Hepatocyte (in vitro differentiated cells): ENCODE measurements around the gene DOK6. TPM values are rescaled to one million over a fixed set of nuclear protein-coding genes. Genes with fewer than 3 reads are reported as not detected.

Source experiments
- DNase-seq: peaks from one replicate; pipeline ENCODE4 v3.0.0-alpha.2; 2016; ENCODE audit warnings: low spot score
- H2AFZ ChIP-seq: fragments of 200-600 bp; sonication (generic); 2 replicates; pipeline ENCODE4 v1.6.0; 2016; ENCODE audit warnings: antibody characterized with exemption, mild to moderate bottlenecking
- H3K27ac ChIP-seq: fragments of 200-600 bp; sonication (generic); 2 replicates; pipeline ENCODE4 v1.5.1; 2016; ENCODE audit warnings: mild to moderate bottlenecking
- H3K27me3 ChIP-seq: fragments of 200-600 bp; sonication (generic); 2 replicates; pipeline ENCODE4 v1.6.1; 2016
- H3K36me3 ChIP-seq: fragments of 200-600 bp; sonication (generic); replicated peaks from 2 replicates; pipeline ENCODE4 v1.5.1; 2016; ENCODE audit warnings: low read depth; ENCODE audit not compliant: insufficient read depth
- H3K4me1 ChIP-seq: fragments of 200-600 bp; sonication (generic); 2 replicates; pipeline ENCODE4 v1.5.1; 2016; ENCODE audit warnings: mild to moderate bottlenecking, moderate library complexity; ENCODE audit not compliant: insufficient read depth
- H3K4me2 ChIP-seq: fragments of 200-600 bp; sonication (generic); 2 replicates; pipeline ENCODE4 v1.6.0; 2016
- H3K4me3 ChIP-seq: fragments of 200-600 bp; sonication (generic); 2 replicates; pipeline ENCODE4 v1.5.1; 2016; ENCODE audit warnings: mild to moderate bottlenecking
- H3K79me2 ChIP-seq: fragments of 200-600 bp; sonication (generic); 2 replicates; pipeline ENCODE4 v1.6.0; 2017; ENCODE audit warnings: mild to moderate bottlenecking
- H3K9me2 ChIP-seq: fragments of 200-600 bp; sonication (generic); replicated peaks from 2 replicates; pipeline ENCODE4 v1.6.0; 2017; ENCODE audit warnings: mild to moderate bottlenecking; ENCODE audit not compliant: insufficient read depth
- H3K9me3 ChIP-seq: fragments of 200-600 bp; sonication (generic); 2 replicates; pipeline ENCODE4 v1.5.1; 2016; ENCODE audit warnings: low read depth, mild to moderate bottlenecking
- H4K20me1 ChIP-seq: fragments of 200-600 bp; sonication (generic); 2 replicates; pipeline ENCODE4 v1.6.0; 2016; ENCODE audit warnings: mild to moderate bottlenecking; ENCODE audit not compliant: insufficient read depth, poor library complexity, severe bottlenecking
- CTCF ChIP-seq: fragments of 200-600 bp; sonication (generic); IDR thresholded peaks from 2 replicates; pipeline ENCODE4 v1.5.1; 2016; ENCODE audit warnings: antibody characterized with exemption, mild to moderate bottlenecking; ENCODE audit not compliant: poor library complexity
- EZH2 ChIP-seq: fragments of 200-600 bp; sonication (generic); IDR thresholded peaks from 2 replicates; pipeline ENCODE4 v1.6.1; 2016; ENCODE audit warnings: antibody characterized with exemption, mild to moderate bottlenecking, borderline replicate concordance
- EZH2phosphoT487 ChIP-seq: fragments of 200-600 bp; sonication (generic); IDR thresholded peaks from one replicate; pipeline ENCODE4 v1.6.1; 2018; ENCODE audit warnings: antibody characterized with exemption, mild to moderate bottlenecking, low read depth, moderate library complexity; ENCODE audit not compliant: unreplicated experiment, severe bottlenecking
- WGBS: methylation state at CpG from one replicate; pipeline ENCODE4 v1.1.6; 2016; ENCODE audit warnings: low lambda C conversion rate; ENCODE audit errors: missing lambda C conversion rate; 5-methylcytosine and 5-hydroxymethylcytosine counted together
- polyA plus RNA-seq: library from polyadenylated mRNA; unstranded; fragments of >200 nt; fragmentation: Nextera tagmentation; extraction: Ambion mirVana; gene quantifications from 2 replicates; pipeline ENCODE4 v1.2.1, GENCODE V29; 2016
- total RNA-seq: library from RNA; depleted of rRNA; stranded (reverse); fragments of >200 nt; gene quantifications from 2 replicates; pipeline ENCODE4 v1.2.3, GENCODE V29; 2014

DOK6 gene
- total and polyA plus RNA-seq, 2 experiments from 2014 or later = 2.6 to 4.0 TPM

- H3K9me2 ChIP-seq = no peaks in the 10 kb centered on the region
- H3K36me3 ChIP-seq = no peaks in the 10 kb centered on the region
- H3K79me2 ChIP-seq = no peaks in the 10 kb centered on the region
- no peaks in the 10 kb centered on the region for H3K4me1 ChIP-seq
- no peaks in the 10 kb centered on the region for H3K27me3 ChIP-seq
- H2AFZ ChIP-seq = no peak overlapping the region
- WGBS = 84% methylated on average over 3 of the region's 3 CpGs
- no peak for DNase-seq
- no peak overlapping the region for H3K27ac ChIP-seq
- H4K20me1 ChIP-seq = no peaks in the 10 kb centered on the region
- no peaks in the 10 kb centered on the region for H3K9me3 ChIP-seq
- no peak for TF ChIP-seq EZH2
- no peak for TF ChIP-seq EZH2phosphoT487
- no peak for TF ChIP-seq CTCF
- H3K4me2 ChIP-seq = no peak overlapping the region
- H3K4me3 ChIP-seq = no peak overlapping the region
Observed at GRCh38 chr18:69523582-69523981, 122.9 kb downstream of the DOK6 start.

- no peak overlapping the region for H2AFZ ChIP-seq
- H3K9me3 ChIP-seq = no peaks in the 10 kb centered on the region
- H3K4me2 ChIP-seq = no peak overlapping the region
- H3K4me1 ChIP-seq = no peaks in the 10 kb centered on the region
- no peaks in the 10 kb centered on the region for H3K27me3 ChIP-seq
- no peak for DNase-seq
- no peak overlapping the region for H3K4me3 ChIP-seq
- H3K9me2 ChIP-seq = no peaks in the 10 kb centered on the region
- no peaks in the 10 kb centered on the region for H4K20me1 ChIP-seq
- no peak for TF ChIP-seq EZH2phosphoT487
- 85% methylated on average over 3 of the region's 3 CpGs for WGBS
- no peaks in the 10 kb centered on the region for H3K36me3 ChIP-seq
- no peaks in the 10 kb centered on the region for H3K79me2 ChIP-seq
- no peak overlapping the region for H3K27ac ChIP-seq
Observed at GRCh38 chr18:69528435-69528834, 127.7 kb downstream of the DOK6 start.

GRCh38 chr18:69529151-69529550, 128.5 kb downstream of the DOK6 start:
- H3K79me2 ChIP-seq = no peaks in the 10 kb centered on the region
- WGBS = 86% methylated on average over 2 of the region's 2 CpGs
- H3K4me3 ChIP-seq = no peak overlapping the region
- no peaks in the 10 kb centered on the region for H3K27me3 ChIP-seq
- no peak overlapping the region for H3K4me2 ChIP-seq
- no peaks in the 10 kb centered on the region for H3K36me3 ChIP-seq
- H3K4me1 ChIP-seq = no peaks in the 10 kb centered on the region
- H2AFZ ChIP-seq = no peak overlapping the region
- no peaks in the 10 kb centered on the region for H4K20me1 ChIP-seq
- no peaks in the 10 kb centered on the region for H3K9me2 ChIP-seq
- no peak for DNase-seq
- TF ChIP-seq EZH2phosphoT487 = no peak
- H3K9me3 ChIP-seq = no peaks in the 10 kb centered on the region
- no peak overlapping the region for H3K27ac ChIP-seq

- TF ChIP-seq CTCF (no peak), EZH2 (no peak), EZH2phosphoT487 (no peak)
- Histone ChIP-seq H3K4me1 (no peaks in the 10 kb centered on the region), H2AFZ (no peak overlapping the region), H3K27me3 (no peaks in the 10 kb centered on the region), H3K79me2 (no peaks in the 10 kb centered on the region), H3K4me3 (no peak overlapping the region), H3K9me3 (no peaks in the 10 kb centered on the region), H4K20me1 (no peaks in the 10 kb centered on the region), H3K36me3 (no peaks in the 10 kb centered on the region), H3K9me2 (no peaks in the 10 kb centered on the region), H3K4me2 (no peak overlapping the region), H3K27ac (no peak overlapping the region)
- WGBS = 75% methylated on average over 5 of the region's 5 CpGs
- no peak for DNase-seq
Observed at GRCh38 chr18:69531973-69532372, 131.3 kb downstream of the DOK6 start.
